GM12878 (cell line): ENCODE data around the gene PSORS1C1. TPM values are rescaled to one million over a fixed set of nuclear protein-coding genes. Genes with fewer than 3 reads are reported as not detected.

Experiments
- ATAC-seq: fragments of 200-7000 bp; cut with Tn5 transposase; 3 replicates; pipeline ENCODE4 v1.9.1; 2020; ENCODE audit warnings: mild to moderate bottlenecking, moderate library complexity
- BruUV-seq: library from RNA; stranded (reverse); fragments of 400-500 nt; replicated peaks from 2 replicates; lab custom pipeline; 2021; lab: Mats Ljungman, UMichigan
- CTCF ChIA-PET: fragments of 300-600 bp; sonication (Branson Sonifier 250); formaldehyde crosslinking; extraction: SDS; loops from one replicate; lab custom pipeline; 2021; ENCODE audit warnings: inconsistent platforms; lab: Yijun Ruan, JAX
- POLR2A ChIA-PET: fragments of 350-600 bp; formaldehyde crosslinking; extraction: SDS; loops from one replicate; lab custom pipeline; 2021; ENCODE audit warnings: inconsistent platforms; lab: Charles Lee
- RAD21 ChIA-PET: fragments of 300-600 bp; sonication (Branson Sonifier 250); formaldehyde crosslinking; loops from one replicate; lab custom pipeline; 2023; ENCODE audit warnings: antibody characterized with exemption; ENCODE audit not compliant: unreplicated experiment; lab: Charles Lee
- SMC1A ChIA-PET: fragments of 300-600 bp; sonication (Branson Sonifier 250); formaldehyde crosslinking; loops from one replicate; lab custom pipeline; 2023; ENCODE audit not compliant: unreplicated experiment, uncharacterized antibody; lab: Charles Lee
- DNase-seq: peaks from one replicate; pipeline ENCODE4 v3.0.0-alpha.2; 2011; ENCODE audit warnings: low read depth, low spot score
- FAIRE-seq: peaks from 3 replicates; lab custom pipeline; 2011; peaks lifted over from hg19 to GRCh38; lab: Jason Lieb, UNC
- H2AFZ ChIP-seq: 2 replicates; pipeline ENCODE4 v1.6.0; 2011; ENCODE audit warnings: low read depth, low read length, control low read depth; ENCODE audit not compliant: control insufficient read depth
- H3K27ac ChIP-seq: 2 replicates; pipeline ENCODE4 v1.5.1; 2011; ENCODE audit warnings: control low read depth; ENCODE audit not compliant: control insufficient read depth, insufficient read depth
- H3K27me3 ChIP-seq, 2 experiments: replicated peaks in 1 of 2; 2 replicates each; pipeline versions ENCODE4 v1.6.0 to v1.6.1; 2011; ENCODE audit warnings: low read length in 1 of 2; ENCODE audit not compliant: control insufficient read depth in 2 of 2, insufficient read depth in 2 of 2
- H3K36me3 ChIP-seq, 2 experiments: 2 replicates each; pipeline ENCODE4 v1.5.1; 2011; ENCODE audit warnings: low read length in 1 of 2; ENCODE audit not compliant: control insufficient read depth in 2 of 2, insufficient read depth in 2 of 2
- H3K4me1 ChIP-seq: 2 replicates; pipeline ENCODE4 v1.6.1; 2011; ENCODE audit warnings: mild to moderate bottlenecking, low read length, moderate library complexity, mixed read lengths; ENCODE audit not compliant: control insufficient read depth, insufficient read depth
- H3K4me2 ChIP-seq: 2 replicates; pipeline ENCODE4 v1.6.0; 2011; ENCODE audit warnings: control low read depth; ENCODE audit not compliant: control insufficient read depth, insufficient read depth
- H3K4me3 ChIP-seq: fragments of 200-600 bp; sonication (generic); 2 replicates; pipeline ENCODE4 v1.5.1; 2016
- H3K79me2 ChIP-seq: 2 replicates; pipeline ENCODE4 v1.6.0; 2011; ENCODE audit warnings: low read length; ENCODE audit not compliant: control insufficient read depth, insufficient read depth
- H3K9ac ChIP-seq: 2 replicates; pipeline ENCODE4 v1.8.0; 2011; ENCODE audit warnings: low read length, control low read depth, mixed read lengths; ENCODE audit not compliant: control insufficient read depth, insufficient read depth
- H3K9me3 ChIP-seq: replicated peaks from 3 replicates; pipeline ENCODE4 v1.5.1; 2011; ENCODE audit warnings: mild to moderate bottlenecking, low read length; ENCODE audit not compliant: control insufficient read depth, insufficient read depth
- H4K20me1 ChIP-seq: 2 replicates; pipeline ENCODE4 v1.6.0; 2011; ENCODE audit not compliant: control insufficient read depth, insufficient read depth
- CBFB ChIP-seq: IDR thresholded peaks from 2 replicates; pipeline ENCODE4 v1.6.1; 2016; ENCODE audit warnings: antibody characterized with exemption, low read depth
- CBX5 ChIP-seq: sonication (generic); IDR thresholded peaks from 2 replicates; pipeline ENCODE4 v1.6.1; 2016; ENCODE audit warnings: low read depth, moderate library complexity, mild to moderate bottlenecking, inconsistent platforms
- CTCF ChIP-seq, 3 experiments: IDR thresholded peaks in 2 of 3; conservative IDR thresholded peaks in 1 of 3; 2 replicates each; pipeline ENCODE4 v1.5.1; 2011; ENCODE audit warnings: low read depth in 3 of 3, low read length in 3 of 3, mild to moderate bottlenecking in 3 of 3, control low read depth in 2 of 3, moderate library complexity in 2 of 3, inconsistent platforms in 1 of 3, mixed read lengths in 1 of 3; ENCODE audit not compliant: control insufficient read depth in 2 of 3, insufficient read depth in 1 of 3; ENCODE audit errors: extremely low read depth in 1 of 3
- IRF5 ChIP-seq: fragments of 450-650 bp; IDR thresholded peaks from 2 replicates; pipeline ENCODE4 v1.6.1; 2017; ENCODE audit warnings: borderline replicate concordance
- RAD21 ChIP-seq: IDR thresholded peaks from 2 replicates; pipeline ENCODE4 v1.6.1; 2011; ENCODE audit warnings: mild to moderate bottlenecking, low read depth, low read length, moderate library complexity; ENCODE audit not compliant: insufficient read depth
- SMC3 ChIP-seq: IDR thresholded peaks from 2 replicates; pipeline ENCODE4 v1.6.1; 2011; ENCODE audit warnings: low read length, improper control_type of control experiment, borderline replicate concordance
- SRF ChIP-seq, 2 experiments: IDR thresholded peaks; 2 replicates each; pipeline ENCODE4 v1.6.1; 2011; ENCODE audit warnings: low read depth in 2 of 2, low read length in 2 of 2, mild to moderate bottlenecking in 1 of 2, moderate library complexity in 1 of 2
- WGBS: methylation state at CpG from one replicate; pipeline ENCODE4 v1.1.6; 2016; ENCODE audit warnings: low lambda C conversion rate; ENCODE audit not compliant: insufficient replicate concordance, insufficient coverage; ENCODE audit errors: missing lambda C conversion rate; 5-methylcytosine and 5-hydroxymethylcytosine counted together
- in situ Hi-C: fragments of 300-500 bp; cut with MboI; formaldehyde crosslinking; loops from 9 replicates; pipeline ENCODE4 v1.14.3; 2018; ENCODE audit warnings: mixed read lengths
- intact Hi-C: fragments of 100-400 bp; cut with micrococcal nuclease; formaldehyde crosslinking; loops from one replicate; pipeline ENCODE4 v1.14.2; 2022; ENCODE audit not compliant: unreplicated experiment
- polyA plus RNA-seq, 11 experiments: library from polyadenylated mRNA; depleted of rRNA in 4 of 11; unstranded in 6 of 11; stranded (reverse) in 5 of 11; fragments of >200 nt; fragmentation: Nextera tagmentation in 4 of 11; fragmentation: Illumina TruSeq in 1 of 11; extraction: Ambion mirVana in 4 of 11; extraction: Trizol in 1 of 11; gene quantifications; 1 replicate in 1 of 11; 2 replicates in 10 of 11; pipeline versions ENCODE4 v1.2.1 to v1.2.3, GENCODE V29; 2011 to 2016; ENCODE audit warnings: inconsistent platforms in 2 of 11, missing spikeins in 2 of 11, low read depth in 1 of 11
- total RNA-seq, 4 experiments: library from RNA; depleted of rRNA in 3 of 4; stranded (reverse); fragments of >200 nt in 3 of 4; fragmentation: Illumina TruSeq in 1 of 4; extraction: Trizol in 1 of 4; gene quantifications; 2 replicates each; pipeline versions ENCODE4 v1.2.1 to v1.2.3, GENCODE V29; 2013 to 2021

Gene PSORS1C1
- total and polyA plus RNA-seq, 10 of the 15 experiments (the other 5 are each of a cell fraction or from before 2014, with no cell fraction given) = 0.13 to 1.00 (median 0.20) TPM; not detected in 5

DNA sequence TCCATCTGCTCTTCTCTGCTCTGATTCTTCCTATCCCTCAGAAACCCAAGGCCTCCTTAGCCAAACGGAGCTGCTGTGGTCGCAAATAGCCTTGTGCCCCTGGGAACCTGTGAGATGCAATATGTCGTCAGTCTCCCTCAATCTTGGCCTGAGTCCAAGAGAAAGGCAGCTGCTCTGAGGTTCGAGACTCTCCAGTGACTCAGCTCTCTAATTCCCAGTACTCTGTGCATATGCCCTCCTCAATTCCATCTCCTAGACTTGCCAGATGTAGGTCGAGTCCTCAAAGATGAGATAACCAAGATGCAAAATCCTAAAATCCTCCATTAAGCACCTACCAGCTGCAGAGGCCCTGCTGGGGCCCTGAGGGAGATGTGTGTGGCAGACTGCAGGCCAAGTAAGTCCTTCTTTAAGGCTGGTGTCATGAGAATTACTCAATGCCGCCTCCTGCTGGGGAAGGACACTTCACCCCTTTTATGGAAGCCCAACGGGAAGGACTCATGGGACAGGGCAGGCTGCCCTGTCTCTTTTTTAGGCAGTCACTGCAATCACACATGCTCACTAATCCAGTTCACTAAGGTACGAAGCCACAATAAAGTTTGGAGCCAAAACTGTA, 30.8 kb upstream of the PSORS1C1 start:
- CTCF ChIA-PET = interaction anchor here (0.5 to 8.1 kb wide), 9 partner anchors 14 to 329 kb away, joined by 3 to 119 read pairs (median 5); partner anchors contain the start of gene VARS2
- RAD21 ChIA-PET = interaction anchor here (1.1 to 1.2 kb wide), 2 partner anchors 169 to 602 kb away, joined by 3 to 5 read pairs; partner anchors contain the start of gene VARS2
- BruUV-seq = no TSS peak
- Histone ChIP-seq H3K27me3 (no peaks in the 10 kb centered on the region; a peak in 1 of 4 replicates), H3K9me3 (no peaks in the 10 kb centered on the region), H3K4me3 (no peak overlapping the region), H3K27ac (no peak overlapping the region), H3K79me2 (no peaks in the 10 kb centered on the region), H4K20me1 (no peaks in the 10 kb centered on the region), H3K36me3 (no peaks in the 10 kb centered on the region), H3K4me1 (no peaks in the 10 kb centered on the region), H3K9ac (no peak overlapping the region), H2AFZ (no peak overlapping the region)
- POLR2A ChIA-PET = no interaction called here
- intact Hi-C loops = loop anchor here (5.0 to 10.0 kb wide), 2 partner anchors 167 to 599 kb away; partner anchors contain the start of gene HLA-E
- in situ Hi-C loops = no loop called here
- FAIRE-seq (no peak), DNase-seq (no peak)
- WGBS = 44% methylated on average over 8 of the region's 8 CpGs
- SMC1A ChIA-PET = interaction anchor here (0.6 to 1.3 kb wide), 6 partner anchors 8 to 262 kb away, joined by 3 to 4 read pairs (median 3); no protein-coding TSS in a partner anchor
- TF ChIP-seq CBFB (no peak), IRF5 (no peak), CTCF (IDR thresholded peaks at IDR 0.05 in 2 of 3, conservative IDR thresholded peaks at IDR 0.05 in 1 of 3; ENCODE audit: control insufficient read depth in 2 of 3, extremely low read depth in 1 of 3, insufficient read depth in 1 of 3, low read depth in 3 of 3, low read length in 3 of 3) (peak; percentile 46 to 60 (median 53)), SMC3 (peak; percentile 26; the same call in 1 of the 2 replicates), RAD21 (peak; percentile 47), SRF (IDR thresholded peaks at IDR 0.05; ENCODE audit: low read depth in 2 of 2, low read length in 2 of 2) (peak in 1 of 2 experiments; percentile 53; a peak in 1 of 4 replicates), CBX5 (no peak)
- TF ChIP-seq, all 136 proteins: peak for 4
- peak; percentile 76 for ATAC-seq
- H3K4me2 ChIP-seq = no peak overlapping the region
